Tibial nerve (tissue), 4 donors: ENCODE measurements around the gene ENOX1.

ENCODE experiments used
- CTCF ChIP-seq, 5 experiments: fragments of 200-600 bp in 3 of 5; fragments of 450-650 bp in 2 of 5; sonication (generic) in 3 of 5; IDR thresholded peaks; one replicate each; pipeline ENCODE4 v1.5.1; 2016 to 2019; ENCODE audit warnings: antibody characterized with exemption in 5 of 5, mild to moderate bottlenecking in 3 of 5, moderate library complexity in 2 of 5
- EP300 ChIP-seq, 2 donors: sonication (generic); formaldehyde crosslinking; IDR thresholded peaks; one replicate each; pipeline ENCODE4 v1.6.1; 2017; ENCODE audit warnings: antibody characterized with exemption in 2 of 2, mild to moderate bottlenecking in 1 of 2
- POLR2A ChIP-seq, 2 donors: fragments of 450-650 bp; IDR thresholded peaks; one replicate each; pipeline ENCODE4 v1.6.1; 2017; ENCODE audit warnings: antibody characterized with exemption in 2 of 2, mild to moderate bottlenecking in 2 of 2, moderate library complexity in 2 of 2

- TF ChIP-seq CTCF (IDR thresholded peaks at IDR 0.05) (no peak), EP300 (IDR thresholded peaks at IDR 0.05) (no peak), POLR2A (IDR thresholded peaks at IDR 0.05) (no peak)
These were observed 92.6 kb downstream of the ENOX1 start for GRCh38 chr13:43694146-43694664.
